GM06990 (cell line): ENCODE measurements around the gene OCA2.
"Not testable (repeated sequence)": the region's sequence is repeated elsewhere in the genome, so short reads cannot be mapped to it uniquely, and the experiment has no call there.

Experiments
- DNase-seq: peaks from one replicate; pipeline ENCODE4 v3.0.0-alpha.2; 2011; ENCODE audit not compliant: insufficient read length; ENCODE audit errors: extremely low read depth
- H3K27me3 ChIP-seq: replicated peaks from 2 replicates; pipeline ENCODE4 v1.6.0; 2011; ENCODE audit warnings: low read length; ENCODE audit not compliant: control insufficient read depth, insufficient read depth
- H3K36me3 ChIP-seq: 2 replicates; pipeline ENCODE4 v1.5.1; 2011; ENCODE audit warnings: low read length; ENCODE audit not compliant: control insufficient read depth, insufficient read depth
- H3K4me3 ChIP-seq: replicated peaks from 2 replicates; pipeline ENCODE4 v1.5.1; 2011; ENCODE audit warnings: low read depth, mild to moderate bottlenecking, control low read depth, low read length
- CTCF ChIP-seq: IDR thresholded peaks from 2 replicates; pipeline ENCODE4 v1.5.1; 2011; ENCODE audit warnings: low read length, control low read depth, mild to moderate bottlenecking, inconsistent platforms; ENCODE audit not compliant: insufficient read depth, poor library complexity, severe bottlenecking

OCA2 gene

GRCh38 chr15:27853624-27854455, 245.3 kb downstream of the OCA2 start:
- Histone ChIP-seq H3K36me3 (no peaks in the 10 kb centered on the region), H3K27me3 (no peaks in the 10 kb centered on the region), H3K4me3 (no peak overlapping the region)
- no peak for DNase-seq
- TF ChIP-seq CTCF: no peak

GRCh38 chr15:27851858-27852210, 247.3 kb downstream of the OCA2 start:
- no peaks in the 10 kb centered on the region for H3K27me3 ChIP-seq
- H3K4me3 ChIP-seq: no peak overlapping the region
- no peak for TF ChIP-seq CTCF
- DNase-seq: no peak
- no peaks in the 10 kb centered on the region for H3K36me3 ChIP-seq

- H3K36me3 ChIP-seq: no peaks in the 10 kb centered on the region
- DNase-seq: no peak
- H3K27me3 ChIP-seq: no peaks in the 10 kb centered on the region
- H3K4me3 ChIP-seq: no peak overlapping the region
- no peak for TF ChIP-seq CTCF
Measured at GRCh38 chr15:27850981-27851857, 247.9 kb downstream of the OCA2 start.

GRCh38 chr15:27850050-27850449, 249.1 kb downstream of the OCA2 start:
- DNase-seq: no peak
- no peak overlapping the region for H3K4me3 ChIP-seq
- no peaks in the 10 kb centered on the region for H3K36me3 ChIP-seq
- H3K27me3 ChIP-seq: no peaks in the 10 kb centered on the region
- TF ChIP-seq CTCF: no peak

- not testable (repeated sequence) for H3K36me3 ChIP-seq, DNase-seq, H3K4me3 ChIP-seq, H3K27me3 ChIP-seq
Measured at GRCh38 chr15:27848936-27849335, 250.2 kb downstream of the OCA2 start.
